Inflammatory macrophage treated with lipopolysaccharide for 4 hours (primary cell): ENCODE data around the gene DCLK2.
"Not testable (repeated sequence)": the region's sequence is repeated elsewhere in the genome, so short reads cannot be mapped to it uniquely, and the experiment has no call there.

Source experiments
- DNase-seq: peaks from one replicate; pipeline ENCODE4 v3.0.0-alpha.2; 2020

Gene DCLK2

DNA sequence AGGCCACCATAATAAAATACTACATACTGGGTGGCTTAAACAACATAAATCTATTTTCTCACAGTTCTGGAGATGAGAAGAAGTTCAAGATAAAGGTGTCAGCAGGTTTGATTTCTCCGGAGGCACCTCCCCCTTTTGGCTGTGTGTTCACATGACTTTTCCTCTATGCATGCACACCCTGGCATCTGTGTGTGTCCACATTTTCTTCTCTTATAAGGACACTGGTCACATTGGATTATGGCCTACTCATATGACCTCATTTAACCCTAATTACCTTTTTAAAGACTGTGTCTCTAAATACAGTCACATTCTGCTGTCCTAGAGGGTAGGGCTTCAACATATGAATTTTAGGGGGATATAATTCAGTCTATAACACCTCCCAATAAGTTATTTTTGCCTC lies 79.8 kb downstream of the DCLK2 start:
- no peak for DNase-seq

DNA sequence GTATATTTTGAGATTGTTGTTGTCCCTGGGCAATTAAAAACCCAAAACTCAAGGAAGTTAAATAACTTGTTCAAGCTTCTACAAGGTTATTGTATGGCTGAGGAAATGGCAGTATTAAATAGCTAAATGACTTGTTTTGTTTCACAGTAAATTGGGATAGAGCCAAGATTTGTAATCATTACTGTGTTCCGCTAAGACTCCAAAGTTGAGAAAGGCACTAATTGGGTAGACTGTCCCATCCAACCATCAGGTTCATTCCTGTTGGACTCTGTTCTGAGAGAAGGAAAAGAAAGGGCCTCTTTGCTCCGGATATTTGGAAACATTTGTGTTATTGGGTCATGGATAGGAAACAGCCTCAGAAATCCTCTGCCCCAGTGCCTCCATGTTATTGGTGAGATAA lies 82.2 kb downstream of the DCLK2 start:
- no peak for DNase-seq

DNA sequence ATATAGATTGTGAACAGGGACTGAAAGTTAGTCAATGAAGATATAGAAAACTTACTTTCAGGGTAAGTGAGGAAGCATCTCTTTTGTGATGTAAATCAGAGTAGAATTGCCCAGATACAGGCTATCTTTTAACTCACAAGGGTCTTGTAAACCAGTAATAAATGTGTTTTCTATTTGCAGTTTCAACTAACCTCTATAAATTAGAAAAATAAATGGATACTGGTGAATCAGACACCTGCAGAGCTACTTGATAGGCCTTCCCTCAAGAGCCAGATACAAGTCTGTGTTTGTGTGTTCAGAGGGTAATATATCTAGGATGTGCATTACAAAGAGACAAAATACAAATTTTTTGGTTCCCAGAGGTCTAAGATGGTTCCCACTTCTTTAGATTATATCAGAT lies 82.9 kb downstream of the DCLK2 start:
- no peak for DNase-seq

DNA sequence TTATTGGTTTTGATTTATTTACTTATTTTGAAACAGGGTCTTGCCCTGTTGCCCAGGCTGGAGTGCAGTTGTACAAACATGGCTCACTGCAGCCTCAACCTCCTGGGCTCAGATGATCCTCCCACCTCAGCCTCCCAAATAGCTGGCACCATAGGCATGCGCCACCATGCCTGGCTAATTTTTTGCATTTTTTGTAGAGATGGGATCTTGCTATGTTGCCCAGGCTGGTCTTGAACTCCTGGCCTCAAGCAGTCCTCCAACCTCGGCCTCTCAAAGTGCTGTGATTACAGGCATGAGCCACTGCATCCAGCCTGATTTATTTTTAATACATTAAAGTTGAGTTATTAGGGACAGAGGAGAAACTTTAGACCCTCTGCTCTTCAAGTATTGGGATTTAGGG lies 83.8 kb downstream of the DCLK2 start:
- not testable (repeated sequence) for DNase-seq

DNA sequence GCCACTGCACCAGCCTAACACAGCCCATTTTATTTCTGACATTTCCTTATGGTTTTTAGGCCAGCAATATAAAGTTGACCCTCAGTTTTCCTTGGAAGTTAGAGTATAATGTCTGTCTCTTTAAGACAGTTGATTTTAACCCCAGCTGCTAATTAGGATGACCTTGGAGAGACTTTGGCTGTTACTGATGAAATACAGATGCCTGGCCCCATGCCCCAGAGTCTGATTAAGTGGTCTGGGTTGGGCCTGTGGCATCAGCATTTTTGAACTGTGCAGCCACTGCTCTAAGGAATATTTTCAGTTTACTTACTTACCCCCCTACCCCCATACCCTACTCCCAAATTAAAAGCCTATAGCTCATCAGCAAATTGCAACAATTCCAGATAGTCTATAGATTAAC lies 85.8 kb downstream of the DCLK2 start:
- no peak for DNase-seq

DNA sequence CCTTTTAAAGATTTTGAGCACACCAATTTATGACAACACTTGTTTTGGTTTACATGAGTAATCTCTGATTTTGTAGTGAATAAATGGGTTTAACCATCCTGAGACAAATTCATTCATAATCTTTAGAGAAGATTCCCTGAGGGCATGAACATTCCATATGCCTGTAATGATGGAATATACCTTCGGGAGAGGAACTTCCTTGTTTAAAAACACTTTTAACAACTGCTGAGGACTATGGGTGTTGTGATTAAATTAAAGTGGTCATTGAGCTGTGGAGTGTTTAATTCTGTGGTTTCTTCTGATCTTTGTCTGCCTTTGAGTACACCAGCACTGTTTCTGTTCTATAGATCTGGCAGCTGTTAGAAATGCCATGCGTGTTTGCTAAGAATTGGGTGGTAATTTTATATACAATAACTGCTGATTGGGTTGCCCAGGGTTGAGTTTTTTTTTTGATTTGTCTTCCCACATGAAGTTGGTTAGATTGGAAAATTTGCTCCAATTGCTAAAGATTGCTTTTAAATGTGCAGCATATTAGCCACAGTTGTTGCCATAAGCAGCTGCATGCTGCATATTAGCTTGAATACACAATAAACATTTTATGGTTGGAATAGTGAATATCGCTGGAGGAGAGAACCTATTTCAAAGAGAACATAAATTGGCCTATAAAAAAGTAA lies 86.8 kb downstream of the DCLK2 start:
- DNase-seq = no peak

DNA sequence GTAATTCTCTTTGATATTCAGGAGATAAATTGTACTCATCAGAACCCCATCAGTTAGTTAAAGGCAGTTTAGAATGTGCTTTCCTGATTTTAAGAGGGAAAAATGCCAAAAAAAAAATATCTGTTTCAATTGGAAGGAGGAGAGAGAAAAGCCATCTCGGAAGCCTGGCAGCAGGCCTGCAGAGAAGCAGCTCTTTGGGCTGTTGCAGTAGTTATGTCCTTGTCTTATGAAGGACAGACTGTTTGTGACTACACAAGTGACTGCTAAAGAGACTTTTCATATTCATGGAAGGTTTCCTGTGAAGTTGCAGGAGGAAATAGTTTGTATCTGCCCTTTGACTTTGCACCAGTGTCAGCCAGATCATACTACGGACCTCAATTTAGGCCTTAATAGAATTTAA lies 88.8 kb downstream of the DCLK2 start:
- DNase-seq = no peak

DNA sequence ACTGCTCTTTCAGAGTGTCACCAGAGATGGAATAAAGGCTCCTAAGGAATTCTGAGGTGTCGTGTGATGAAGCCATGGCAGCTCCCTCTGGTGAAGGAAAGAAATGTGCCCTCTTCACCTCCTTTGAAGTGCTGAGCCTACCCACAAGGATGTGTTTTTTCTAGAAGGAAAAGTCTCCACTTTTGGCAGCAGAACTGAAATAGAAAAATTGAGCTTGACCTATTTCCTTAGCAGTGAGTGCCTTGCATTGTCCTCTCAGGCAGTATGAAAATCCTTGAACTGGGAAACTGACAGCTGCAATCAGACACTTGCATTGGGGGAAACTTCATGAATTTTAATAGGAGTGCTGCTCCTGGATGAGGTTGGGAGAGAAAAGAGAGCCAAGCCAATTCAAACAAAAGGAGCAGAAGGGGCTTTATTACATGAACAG lies 95.2 kb downstream of the DCLK2 start:
- no peak for DNase-seq

DNA sequence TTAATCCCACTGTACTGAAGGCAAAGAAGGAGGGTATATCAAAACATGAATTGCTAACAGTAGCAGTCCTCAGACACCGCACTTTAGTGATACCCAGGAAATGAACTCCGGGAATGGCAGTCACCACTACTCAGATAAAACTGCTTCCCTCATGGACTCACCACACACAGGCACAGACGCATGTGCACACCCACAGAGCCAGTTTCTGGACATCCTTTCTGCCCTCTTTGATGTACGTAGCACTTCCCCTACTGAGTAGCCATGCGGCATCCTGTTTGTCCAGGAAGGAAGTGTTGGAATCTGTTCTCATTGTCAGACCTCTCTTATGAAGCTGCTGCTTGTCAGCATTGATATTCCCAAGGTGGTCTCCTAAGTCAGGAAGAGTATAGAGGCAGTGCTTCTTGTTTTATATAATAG lies 95.7 kb downstream of the DCLK2 start:
- DNase-seq = peak; percentile 15

DNA sequence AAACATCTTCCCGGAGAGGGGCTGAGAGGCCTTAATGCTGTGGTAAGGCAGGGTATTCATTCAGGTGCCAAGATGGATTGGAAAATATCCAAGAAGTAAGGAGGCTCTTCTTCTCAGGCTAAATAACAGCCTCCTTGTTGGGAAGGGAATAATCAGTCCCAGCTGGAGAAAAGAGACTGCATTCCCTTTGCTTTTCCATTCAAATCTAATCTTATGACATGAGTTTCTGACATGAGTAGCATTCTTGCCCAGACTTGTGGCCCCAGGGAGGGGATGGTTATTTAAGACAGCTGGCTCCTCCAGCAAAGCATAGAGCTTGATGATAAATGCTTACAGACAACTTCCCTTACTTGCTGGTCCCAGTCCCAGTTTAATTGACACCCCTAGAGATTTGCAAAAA lies 98.3 kb downstream of the DCLK2 start:
- DNase-seq = no peak

DNA sequence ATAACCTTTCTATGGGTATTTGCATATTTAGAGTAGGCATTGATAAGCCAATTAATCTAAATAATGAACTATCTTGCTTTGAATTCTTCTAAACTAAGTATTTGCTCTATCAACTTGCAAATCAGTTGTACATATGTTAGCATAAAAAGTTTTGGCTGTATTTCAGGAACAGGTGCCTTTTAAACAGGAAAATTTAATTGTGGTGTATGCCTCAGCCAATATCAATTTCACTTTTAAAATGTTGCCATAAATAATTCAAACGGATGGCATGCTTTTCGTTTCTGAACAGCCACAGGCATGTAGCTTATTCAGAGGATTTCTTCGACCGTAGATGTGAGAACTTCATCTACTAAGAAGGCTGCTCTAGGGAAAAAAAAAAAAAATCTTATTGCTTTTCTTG lies 99.9 kb downstream of the DCLK2 start:
- DNase-seq = no peak

DNA sequence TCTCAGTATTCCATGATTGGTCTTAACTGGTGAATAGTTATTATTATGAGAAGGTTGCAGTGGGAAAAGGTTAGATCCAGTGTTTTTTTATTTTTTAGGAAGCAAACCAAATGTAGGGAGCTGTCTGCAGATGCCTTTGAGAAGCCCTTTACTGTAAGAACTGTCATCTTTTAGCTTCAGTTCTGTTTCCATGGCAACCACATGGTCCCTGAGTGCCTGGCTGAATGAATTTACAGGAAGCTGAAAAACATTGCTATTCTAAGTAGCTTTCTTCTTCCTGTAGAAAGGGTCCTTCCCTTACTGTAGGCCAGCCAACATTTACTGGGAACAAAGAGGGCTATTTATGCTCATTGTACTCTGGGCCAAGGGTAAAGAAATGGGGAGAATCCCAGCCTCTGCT lies 103.3 kb downstream of the DCLK2 start:
- no peak for DNase-seq

DNA sequence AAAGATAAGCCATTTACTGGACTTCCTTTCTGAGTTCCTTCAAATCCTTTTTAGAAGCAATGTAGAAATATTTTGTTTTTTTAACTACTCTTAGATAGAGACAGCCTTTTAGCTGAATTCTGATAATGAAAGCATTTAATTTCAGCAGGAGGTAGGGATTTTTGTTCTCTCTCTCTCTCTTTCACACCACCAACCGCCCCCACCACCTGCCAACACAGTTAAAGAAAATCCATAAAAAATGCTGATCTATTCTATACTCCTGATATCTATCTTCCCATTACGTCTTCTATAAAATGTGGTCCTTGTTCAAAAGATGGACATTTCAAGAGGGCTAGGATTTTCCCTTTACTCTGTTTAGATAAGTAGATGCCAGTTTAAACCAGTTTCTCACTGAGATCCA lies 104.5 kb downstream of the DCLK2 start:
- no peak for DNase-seq

DNA sequence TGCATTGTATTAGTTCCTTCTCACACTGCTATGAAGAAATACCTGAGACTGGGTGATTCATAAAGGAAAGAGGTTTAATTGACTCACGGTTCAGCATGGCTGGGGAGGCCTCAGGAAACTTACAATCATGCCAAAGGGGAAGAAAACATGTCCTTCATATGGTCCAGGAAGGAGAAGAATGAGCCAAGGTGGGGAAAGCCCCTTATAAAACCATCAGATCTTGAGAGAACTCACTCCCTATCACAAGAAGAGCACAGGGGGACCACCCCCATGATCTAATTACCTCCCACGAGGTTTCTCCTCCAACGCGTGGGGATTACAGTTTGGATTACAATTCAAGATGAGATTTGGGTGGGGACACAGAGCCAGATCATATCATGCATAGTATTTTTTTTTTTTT lies 106.8 kb downstream of the DCLK2 start:
- DNase-seq = not testable (repeated sequence)

DNA sequence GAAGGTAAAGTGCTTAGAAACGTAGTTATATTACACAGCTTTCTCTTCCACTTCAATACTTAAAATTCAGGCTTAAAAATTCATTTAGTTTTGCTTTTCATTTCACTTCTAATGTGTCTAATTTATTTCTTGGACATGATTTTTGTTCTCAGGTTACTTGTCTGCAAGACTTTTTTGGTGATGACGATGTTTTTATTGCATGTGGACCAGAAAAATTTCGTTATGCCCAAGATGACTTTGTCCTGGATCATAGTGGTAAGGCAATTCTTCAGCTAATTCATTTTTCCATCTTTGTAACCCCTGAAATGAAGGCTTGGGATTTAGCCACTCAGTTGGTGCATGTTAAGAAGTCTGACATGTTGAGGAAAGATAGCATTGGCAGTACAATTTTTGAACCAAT lies 114.7 kb downstream of the DCLK2 start:
- no peak for DNase-seq

DNA sequence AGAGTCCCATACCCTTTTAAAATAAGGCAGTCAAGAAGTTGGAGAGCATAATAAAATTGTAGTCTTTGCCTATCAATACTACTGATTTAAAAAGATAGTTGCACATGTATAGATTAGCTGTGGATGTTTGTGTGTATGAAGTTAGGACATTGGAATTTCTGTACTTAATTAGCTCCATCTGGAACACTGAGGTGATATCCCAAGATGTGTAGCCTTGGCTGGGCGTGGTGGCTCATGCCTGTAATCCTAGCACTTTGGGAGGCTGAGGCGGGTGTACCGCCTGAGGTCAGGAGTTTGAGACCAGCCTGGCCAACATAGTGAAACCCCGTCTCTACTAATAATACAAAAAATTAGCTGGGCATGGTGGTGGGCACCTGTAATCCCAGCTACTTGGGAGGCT lies 119.0 kb downstream of the DCLK2 start:
- not testable (repeated sequence) for DNase-seq

DNA sequence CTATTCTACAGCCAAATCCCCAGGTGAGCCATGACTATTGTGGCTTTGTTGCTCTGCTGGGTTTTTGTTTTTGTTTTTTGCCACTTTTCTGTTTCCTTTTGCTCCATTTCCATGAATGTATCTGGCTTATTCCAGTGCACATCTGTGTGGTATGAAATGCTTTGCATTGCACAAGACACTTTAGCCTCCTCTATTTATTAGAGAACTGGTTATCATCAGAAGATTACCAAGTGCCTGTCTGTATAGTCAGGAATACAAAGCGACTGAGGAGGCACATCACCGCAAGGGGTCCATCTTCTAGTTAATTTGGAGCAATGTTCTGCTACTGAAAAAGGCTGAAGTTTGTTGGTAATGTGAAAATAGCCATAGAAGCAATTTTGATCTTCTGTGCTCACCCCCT lies 120.8 kb downstream of the DCLK2 start:
- no peak for DNase-seq

DNA sequence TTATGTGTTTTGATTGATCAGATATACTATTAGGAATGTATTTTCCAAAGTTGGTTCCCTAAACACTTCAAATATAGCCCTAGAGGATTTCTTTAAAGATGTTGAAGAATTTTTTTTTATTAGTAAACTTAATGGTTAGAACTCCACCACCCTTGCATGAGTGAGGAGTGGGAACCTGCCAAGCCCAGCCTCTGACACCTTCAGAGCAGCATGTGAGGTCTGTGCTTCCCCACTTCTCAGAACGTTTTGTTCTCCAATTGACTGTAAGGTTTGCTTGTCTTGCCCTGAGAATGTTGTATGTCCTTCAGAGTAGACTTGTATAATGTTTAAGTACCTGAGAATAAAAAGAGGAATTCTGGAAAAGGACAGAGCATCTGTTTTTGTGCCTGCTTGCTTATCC lies 126.8 kb downstream of the DCLK2 start:
- no peak for DNase-seq

DNA sequence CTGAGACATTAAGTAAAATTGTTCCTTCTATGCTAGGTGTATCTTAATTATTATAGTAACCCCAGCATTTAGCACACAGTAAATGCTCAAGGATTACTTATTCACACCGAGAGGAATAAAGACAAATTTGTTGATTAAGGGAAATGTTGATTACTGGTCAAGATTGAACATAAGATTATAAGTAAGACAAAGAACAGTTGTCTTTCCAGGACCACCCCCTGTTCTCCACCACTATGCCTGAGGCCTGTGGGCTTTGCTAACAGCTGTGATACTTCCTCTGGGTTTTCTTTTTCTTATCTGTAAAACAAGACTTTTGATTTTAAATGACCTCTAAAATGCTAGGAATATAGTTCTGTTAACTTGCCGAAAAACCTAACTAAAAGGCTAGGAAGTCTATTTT lies 128.0 kb downstream of the DCLK2 start:
- no peak for DNase-seq

DNA sequence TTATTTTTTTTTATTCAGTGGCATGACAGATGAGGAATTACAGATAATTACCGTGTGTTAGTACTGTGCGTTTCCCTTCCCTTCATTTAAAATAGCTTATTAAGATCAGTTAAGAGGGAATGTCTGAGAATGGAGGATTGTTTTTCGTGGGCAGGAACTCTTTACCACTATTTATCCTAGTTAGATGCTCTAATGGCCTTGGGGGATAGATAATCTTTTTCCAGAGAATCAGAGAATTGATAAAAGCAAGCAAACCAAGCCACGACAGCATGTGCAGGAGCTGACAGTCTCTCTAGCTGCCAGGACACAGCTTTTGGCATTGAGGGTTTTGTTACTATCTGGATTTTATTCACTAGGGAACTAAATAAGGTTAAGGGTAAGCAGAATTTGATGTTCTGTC lies 128.7 kb downstream of the DCLK2 start:
- no peak for DNase-seq

DNA sequence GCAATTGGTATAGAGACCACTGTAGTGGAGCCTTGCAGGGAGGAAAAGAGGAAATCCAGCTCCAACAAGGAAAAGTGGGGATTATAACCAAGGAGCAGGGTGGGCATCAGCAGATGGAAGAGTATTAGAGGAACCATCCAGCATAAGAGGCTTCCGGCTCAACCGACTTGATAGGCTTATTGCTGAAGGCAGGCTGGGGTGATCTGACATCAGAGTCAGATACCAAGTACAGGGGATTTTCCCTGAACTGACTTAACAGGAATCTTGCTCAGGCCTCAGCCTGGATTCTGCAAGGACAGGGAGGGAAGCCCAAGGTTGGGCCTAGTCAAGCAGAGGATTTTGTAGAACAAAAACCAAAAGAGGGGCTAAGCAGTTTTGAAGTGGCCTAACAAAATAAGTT lies 129.6 kb downstream of the DCLK2 start:
- no peak for DNase-seq

DNA sequence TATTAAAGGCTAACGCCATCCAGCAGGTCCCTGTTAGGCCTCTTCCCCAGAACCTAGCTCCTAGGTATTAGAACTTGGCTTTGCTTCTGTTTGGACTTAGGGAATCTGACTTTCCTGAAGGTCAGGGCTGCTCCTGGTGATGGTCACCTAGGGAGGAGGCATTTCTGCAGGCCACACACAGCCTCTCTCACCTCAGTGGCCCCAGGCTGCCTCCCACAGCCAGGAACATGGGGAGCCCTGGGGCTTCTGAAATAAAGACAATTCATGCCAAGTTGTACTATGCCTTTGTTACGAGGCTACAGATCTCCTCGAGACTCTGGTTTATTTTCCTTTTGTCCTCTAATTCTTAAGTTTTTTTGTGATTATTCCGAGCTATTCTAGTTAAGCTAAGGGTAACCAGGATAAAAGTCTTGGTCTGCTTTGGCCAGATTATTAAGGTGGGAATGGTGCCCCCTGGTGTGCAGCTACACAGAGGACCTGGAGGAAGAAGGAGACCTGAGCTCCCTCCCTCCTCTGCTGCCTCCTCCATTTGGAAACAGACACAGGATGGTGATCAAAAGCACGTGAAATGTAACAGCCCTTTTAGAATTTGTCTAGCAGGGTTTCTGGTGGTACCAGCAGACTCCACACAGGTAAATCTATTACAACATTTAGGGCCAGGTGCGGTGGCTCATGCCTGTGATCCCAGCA lies 131.0 kb downstream of the DCLK2 start:
- peak; percentile 36 for DNase-seq

DNA sequence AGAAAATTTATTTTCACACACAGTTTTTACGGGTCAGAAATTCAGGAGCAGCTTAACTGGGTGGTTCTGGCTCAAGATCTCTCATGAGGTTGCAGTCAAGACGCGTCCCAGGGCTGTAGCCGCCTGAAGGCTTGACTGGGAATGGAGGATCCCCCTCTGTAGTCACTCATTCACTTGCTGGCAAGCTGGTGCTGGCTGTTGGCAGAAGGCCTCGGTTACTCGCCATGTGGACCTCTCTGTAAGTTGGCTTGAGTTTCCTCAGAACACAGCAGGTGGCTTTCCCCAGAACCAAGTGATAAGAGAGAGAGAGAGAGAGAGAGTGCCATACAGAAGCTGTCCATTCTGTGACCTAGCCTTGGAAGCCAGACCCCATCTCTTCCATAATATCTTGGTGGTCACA lies 132.8 kb downstream of the DCLK2 start:
- DNase-seq = no peak

DNA sequence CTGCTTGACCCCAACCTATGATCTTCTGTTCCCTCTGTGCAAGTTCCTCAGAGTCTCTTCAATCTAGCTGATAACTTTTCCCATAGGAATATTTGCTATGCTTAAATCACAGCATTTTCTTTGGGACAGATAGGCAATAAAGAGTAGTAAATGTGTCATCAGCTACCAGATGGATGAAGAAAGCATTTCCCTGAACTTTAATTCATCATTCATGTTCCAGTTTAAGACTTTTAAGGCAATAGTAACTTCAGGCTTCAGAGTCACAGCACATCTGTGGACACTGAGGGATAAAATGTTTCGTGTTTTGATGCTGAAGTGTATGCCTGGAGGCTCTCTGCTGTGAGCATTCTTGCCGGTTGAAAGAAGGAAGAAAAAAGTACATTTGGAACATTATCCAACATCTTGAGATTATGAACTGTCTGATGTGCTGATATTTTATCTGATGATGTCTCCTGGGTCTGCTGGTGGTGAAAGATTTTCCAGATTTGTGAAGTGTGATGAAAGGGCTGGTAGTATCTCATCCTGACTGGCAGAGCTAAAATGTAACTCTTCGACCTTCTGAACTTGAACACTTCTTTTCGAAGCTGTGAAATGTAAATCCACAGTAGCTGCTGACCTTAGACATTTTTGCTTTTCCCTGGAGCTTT lies 133.7 kb downstream of the DCLK2 start:
- DNase-seq = no peak

DNA sequence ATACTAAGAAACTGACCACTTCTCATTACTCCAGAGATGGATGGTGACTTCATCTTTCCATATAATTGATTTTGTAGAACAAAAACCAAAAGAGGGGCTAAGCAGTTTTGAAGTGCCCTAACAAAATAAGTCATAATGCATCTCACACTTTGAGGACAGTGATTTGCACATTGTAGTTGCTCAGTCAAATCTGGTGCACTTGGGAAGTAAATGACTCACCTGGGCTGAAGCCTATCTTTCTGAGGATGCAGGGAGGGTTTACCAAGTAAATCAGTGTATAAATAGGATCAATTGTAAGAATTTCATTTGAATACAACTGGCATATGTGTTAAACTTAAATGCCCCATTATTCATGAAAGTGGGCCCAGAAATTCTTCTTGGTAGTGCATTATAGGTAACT lies 134.2 kb downstream of the DCLK2 start:
- no peak for DNase-seq
